Mesodermal cell (in vitro differentiated cells): Measurements from ENCODE around the gene ACAT2.
A peak's percentile ranks its signal among the peaks of the same experiment; 100 is the strongest.
"Not testable (repeated sequence)": the region's sequence is repeated elsewhere in the genome, so short reads cannot be mapped to it uniquely, and the experiment has no call there.

ENCODE experiments used
- H3K27ac ChIP-seq: 2 replicates; pipeline ENCODE4 v1.7.0; 2013; ENCODE audit warnings: mild to moderate bottlenecking, low read depth, low read length, moderate library complexity; ENCODE audit not compliant: severe bottlenecking
- H3K36me3 ChIP-seq: 2 replicates; pipeline ENCODE4 v1.7.1; 2013; ENCODE audit warnings: mild to moderate bottlenecking, low read length, moderate library complexity; ENCODE audit not compliant: control insufficient read depth, insufficient read depth
- H3K4me1 ChIP-seq: one replicate; pipeline ENCODE4 v1.7.1; 2013; ENCODE audit warnings: mild to moderate bottlenecking, low read length; ENCODE audit not compliant: insufficient read depth, control insufficient read depth, poor library complexity, severe bottlenecking
- H3K4me3 ChIP-seq: 2 replicates; pipeline ENCODE4 v1.7.0; 2013; ENCODE audit warnings: low read length, control low read depth, mild to moderate bottlenecking; ENCODE audit not compliant: insufficient read depth, poor library complexity, severe bottlenecking; ENCODE audit errors: extremely low read depth
- H3K9me3 ChIP-seq: 2 replicates; pipeline ENCODE4 v1.7.1; 2013; ENCODE audit warnings: mild to moderate bottlenecking, low read length, moderate library complexity; ENCODE audit not compliant: control insufficient read depth
- WGBS, 2 experiments: methylation state at CpG; one replicate each; pipeline ENCODE4 v1.1.5; 2013; ENCODE audit warnings: missing lambda C conversion rate in 2 of 2; ENCODE audit not compliant: insufficient coverage in 2 of 2; 5-methylcytosine and 5-hydroxymethylcytosine counted together

ACAT2 gene

GRCh38 chr6:159721981-159722380 is 39.9 kb upstream of the ACAT2 start:
- 97 to 100% methylated on average over 2 of the region's 3 CpGs for WGBS, 2 experiments
- not testable (repeated sequence) for H3K4me3 ChIP-seq, H3K27ac ChIP-seq, H3K4me1 ChIP-seq, H3K9me3 ChIP-seq
- peaks cover 27% of the 10 kb centered on the region for H3K36me3 ChIP-seq

DNA sequence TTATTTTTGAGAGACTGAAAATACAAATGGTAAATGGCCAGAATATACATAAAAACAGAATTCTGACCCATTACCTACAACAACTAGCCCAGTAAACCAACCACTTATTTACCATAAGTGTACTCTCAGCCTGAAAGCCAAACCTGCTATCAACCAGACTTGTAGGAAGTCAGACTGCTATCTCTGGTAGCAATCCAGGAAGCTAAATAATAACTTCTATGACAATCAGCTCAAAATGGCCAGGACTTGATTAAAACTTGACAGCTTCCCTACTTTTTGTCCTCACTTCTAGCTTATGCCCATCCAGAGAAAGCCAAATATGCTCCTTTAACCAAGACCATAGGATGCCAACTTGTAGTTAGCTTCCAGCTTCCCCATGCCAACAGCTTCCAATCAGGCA is 39.2 kb upstream of the ACAT2 start:
- no peak overlapping the region for H3K27ac ChIP-seq
- H3K4me3 ChIP-seq, result no peak overlapping the region
- H3K9me3 ChIP-seq, result peaks cover 6% of the 10 kb centered on the region
- peaks cover 27% of the 10 kb centered on the region for H3K36me3 ChIP-seq
- no peaks in the 10 kb centered on the region for H3K4me1 ChIP-seq

GRCh38 chr6:159723259-159723658 is 38.6 kb upstream of the ACAT2 start:
- WGBS, 2 experiments, result 100% methylated on average over 1 of the region's 2 CpGs
- H3K27ac ChIP-seq, result no peak overlapping the region
- H3K36me3 ChIP-seq, result peaks cover 27% of the 10 kb centered on the region
- no peak overlapping the region for H3K4me3 ChIP-seq
- H3K4me1 ChIP-seq, result no peaks in the 10 kb centered on the region
- peaks cover 6% of the 10 kb centered on the region for H3K9me3 ChIP-seq

DNA sequence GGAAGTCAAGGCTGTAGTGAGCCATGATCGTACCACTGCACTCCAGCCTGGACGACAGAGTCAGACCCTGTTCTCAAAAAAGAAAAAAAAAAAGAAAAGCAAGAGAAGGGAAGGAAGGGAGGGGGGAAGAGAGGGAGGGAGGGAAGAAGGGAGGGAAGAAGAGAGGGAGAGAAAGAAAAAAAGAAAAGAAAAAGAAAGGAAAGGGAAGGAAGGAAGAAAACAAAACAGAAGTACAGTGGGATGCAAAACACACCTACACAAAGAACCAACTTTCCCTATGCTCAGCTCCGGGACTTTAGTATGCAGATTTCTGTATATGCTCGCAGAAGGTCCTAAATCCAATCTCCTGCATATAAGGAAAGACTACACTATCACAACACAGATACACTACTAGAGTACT is 37.1 kb upstream of the ACAT2 start:
- Histone ChIP-seq H3K36me3 (peaks cover 30% of the 10 kb centered on the region), H3K27ac (no peak overlapping the region), H3K9me3 (peaks cover 6% of the 10 kb centered on the region), H3K4me1 (no peaks in the 10 kb centered on the region), H3K4me3 (no peak overlapping the region)
- WGBS, 2 experiments, result 81 to 100% methylated on average over 1 to 3 of the region's 4 CpGs

- not testable (repeated sequence) for H3K9me3 ChIP-seq, H3K27ac ChIP-seq, H3K4me1 ChIP-seq, H3K4me3 ChIP-seq
- 92 to 100% methylated on average over 2 to 3 of the region's 3 CpGs for WGBS, 2 experiments
- H3K36me3 ChIP-seq, result peaks cover 33% of the 10 kb centered on the region
These were observed 36.6 kb upstream of the ACAT2 start for GRCh38 chr6:159725208-159725607.

DNA sequence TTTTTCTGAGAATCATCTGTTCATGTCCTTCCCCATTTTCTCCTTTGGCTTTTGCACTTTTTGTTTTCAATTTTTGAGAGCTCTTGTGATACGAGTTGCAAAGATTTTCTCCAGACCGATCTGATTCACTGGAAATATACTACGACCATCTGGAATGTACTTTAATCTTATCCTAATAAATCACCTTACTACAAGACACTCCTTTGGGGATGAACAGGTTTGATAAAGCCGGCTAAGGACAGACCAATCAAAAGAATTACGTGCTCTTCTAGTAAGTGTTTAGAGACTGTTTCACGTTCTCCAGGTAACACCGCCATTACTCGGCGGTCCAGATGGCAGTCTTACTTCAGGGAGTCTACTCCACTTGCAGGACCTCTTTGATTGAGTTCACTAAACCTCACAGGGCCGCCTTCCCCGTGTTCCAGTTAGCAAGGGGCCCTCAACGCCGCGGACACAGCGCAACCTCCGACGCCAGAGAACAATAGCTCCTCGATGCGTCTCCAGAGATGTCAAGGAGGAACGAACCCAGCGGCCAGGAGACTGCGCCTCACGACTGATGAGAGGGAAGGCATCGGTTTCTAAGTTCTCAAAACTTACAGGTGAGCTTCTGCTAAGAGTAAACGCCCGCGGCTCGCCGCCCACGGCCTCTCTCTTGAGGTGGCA is 35.5 kb upstream of the ACAT2 start:
- Histone ChIP-seq H3K27ac (peak overlapping the region; percentile 97), H3K4me3 (peak overlapping the region; percentile 84), H3K36me3 (peaks cover 45% of the 10 kb centered on the region), H3K9me3 (peaks cover 6% of the 10 kb centered on the region), H3K4me1 (no peaks in the 10 kb centered on the region)
- 0 to 2% methylated on average over 27 to 30 of the region's 30 CpGs for WGBS, 2 experiments

GRCh38 chr6:159726918-159727716 is 34.7 kb upstream of the ACAT2 start, which contains the start of gene WTAP:
WTAP (plus strand) TSS chr6:159727506; CDS start chr6:159736266, 8,760 bp downstream.
- WGBS, 2 experiments, result 0 to 1% methylated on average over 42 to 49 of the region's 93 CpGs
- peak within 1 kb of the TSS; percentile 97 for H3K27ac ChIP-seq

GRCh38 chr6:159727717-159728445 is 34.0 kb upstream of the ACAT2 start:
- 0% methylated on average over 21 to 25 of the region's 44 CpGs for WGBS, 2 experiments
- Histone ChIP-seq H3K4me1 (no peaks in the 10 kb centered on the region), H3K9me3 (peaks cover under 1% of the 10 kb centered on the region), H3K27ac (peak overlapping the region; percentile 97), H3K4me3 (peak overlapping the region; percentile 84), H3K36me3 (peaks cover 52% of the 10 kb centered on the region)

More at GRCh38 chr6:159726918-159727716, 34.7 kb upstream of the ACAT2 start, which contains the start of gene WTAP:
- Histone ChIP-seq H3K9me3 (peaks cover 6% of the 10 kb centered on the region), H3K4me3 (peak within 1 kb of the TSS; percentile 84), H3K4me1 (no peaks in the 10 kb centered on the region), H3K36me3 (peaks cover 51% of the 10 kb centered on the region)

DNA sequence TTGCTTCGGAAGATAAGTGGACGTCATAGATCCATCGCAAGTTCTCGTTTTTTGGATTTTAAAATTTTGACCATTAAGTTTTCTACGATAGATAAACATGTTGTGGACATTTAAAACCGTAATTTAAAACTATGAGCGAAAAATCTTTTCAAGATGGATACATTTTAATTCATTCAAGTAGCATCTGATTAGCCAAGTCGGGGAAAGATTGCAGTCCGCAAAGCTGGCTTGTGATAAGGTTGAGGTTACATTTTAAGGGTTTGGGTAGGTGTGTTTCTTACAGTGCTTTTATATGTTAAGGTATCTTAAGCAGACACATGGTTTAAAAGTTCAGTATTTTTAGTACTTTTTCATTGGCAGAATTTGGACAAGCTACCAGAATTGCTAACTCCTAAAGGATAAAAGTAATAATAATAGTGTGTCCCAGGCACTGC is 33.3 kb upstream of the ACAT2 start:
- Histone ChIP-seq H3K4me1 (no peaks in the 10 kb centered on the region), H3K4me3 (peak overlapping the region; percentile 84), H3K27ac (peak overlapping the region; percentile 97), H3K9me3 (no peaks in the 10 kb centered on the region), H3K36me3 (peaks cover 46% of the 10 kb centered on the region)
- WGBS, 2 experiments, result 0 to 5% methylated on average over 3 to 7 of the region's 9 CpGs

GRCh38 chr6:159729598-159730331 is 32.1 kb upstream of the ACAT2 start:
- WGBS, 2 experiments, result 41 to 65% methylated on average over 4 of the region's 4 CpGs
- H3K4me1 ChIP-seq, result no peaks in the 10 kb centered on the region
- no peaks in the 10 kb centered on the region for H3K9me3 ChIP-seq
- H3K36me3 ChIP-seq, result peaks cover 33% of the 10 kb centered on the region
- H3K27ac ChIP-seq, result no peak overlapping the region
- peak overlapping the region; percentile 84 for H3K4me3 ChIP-seq
